ENCODE measurements around the gene KCNH1. TPM values are rescaled to one million over a fixed set of nuclear protein-coding genes. Genes with fewer than 3 reads are reported as not detected.

The KCNH1 gene
- total and polyA plus RNA-seq, 9 of the 15 experiments (the other 6 are each of a cell fraction or from before 2014, with no cell fraction given), result not detected

- no peaks in the 10 kb centered on the region for H3K9me1 ChIP-seq (ENCODE audit: control insufficient read depth, insufficient read depth, low read length)
- no TSS peak for BruUV-seq (replicated peaks)
- POLR2A ChIA-PET, result no interaction called here
- H2AFZ ChIP-seq (ENCODE audit: low read depth, low read length), result no peak overlapping the region
- ATAC-seq (no peak), FAIRE-seq (no peak), DNase-seq (ENCODE audit: extremely low read depth in 1 of 4, low spot score in 3 of 4) (no peak)
- H3K4me2 ChIP-seq (ENCODE audit: insufficient read depth, low read length), result no peak overlapping the region
- H3K9me3 ChIP-seq (replicated peaks; ENCODE audit: control insufficient read depth, insufficient read depth, low read depth, low read length), result no peaks in the 10 kb centered on the region
- H3K79me2 ChIP-seq (ENCODE audit: control insufficient read depth, insufficient read depth, low read length), result no peaks in the 10 kb centered on the region
- CTCF ChIA-PET (ENCODE audit: low intra/inter-chr PET ratio), result no interaction called here
- no peaks in the 10 kb centered on the region for H4K20me1 ChIP-seq (replicated peaks; ENCODE audit: control insufficient read depth, insufficient read depth, low read length)
- TF ChIP-seq ZNF408 (CRISPR knock-in tag; IDR thresholded peaks at IDR 0.05; ENCODE audit: low read depth), result no peak
- no peak for TF ChIP-seq ZEB2 (IDR thresholded peaks at IDR 0.05)
- no peak for TF ChIP-seq SMARCE1 (IDR thresholded peaks at IDR 0.05)
- no peak for TF ChIP-seq SPI1 (IDR thresholded peaks at IDR 0.05; ENCODE audit: borderline replicate concordance, low read depth, low read length)
- no peak overlapping the region for H3K27ac ChIP-seq (ENCODE audit: extremely low read depth, low read depth, low read length)
- 0% methylated on average over 3 of the region's 3 CpGs for WGBS (ENCODE audit: insufficient coverage, low coverage, missing lambda C conversion rate)
- H3K4me1 ChIP-seq (replicated peaks in 1 of 2; ENCODE audit: control insufficient read depth in 2 of 2, insufficient read depth in 2 of 2, low read length in 2 of 2), result no peaks in the 10 kb centered on the region
- intact Hi-C loops (cut with micrococcal nuclease), result no loop called here
- H3K27me3 ChIP-seq (ENCODE audit: control insufficient read depth in 2 of 2, insufficient read depth in 2 of 2, low read length in 2 of 2), result no peaks in the 10 kb centered on the region; a peak in 2 of 5 replicates
- no peak overlapping the region for H3K4me3 ChIP-seq
- no peak overlapping the region for H3K9ac ChIP-seq (ENCODE audit: insufficient read depth in 1 of 2, low read depth in 2 of 2, low read length in 2 of 2)
- no peaks in the 10 kb centered on the region for H3K36me3 ChIP-seq (ENCODE audit: control insufficient read depth, insufficient read depth, low read length)
- in situ Hi-C loops (cut with MboI), result no loop called here
These were observed 502.5 kb downstream of the KCNH1 start for GRCh38 chr1:210631399-210631798.

GRCh38 chr1:210629276-210629675 lies 504.7 kb downstream of the KCNH1 start:
- POLR2A ChIA-PET, result no interaction called here
- H2AFZ ChIP-seq (ENCODE audit: low read depth, low read length), result no peak overlapping the region
- intact Hi-C loops (cut with micrococcal nuclease) (no loop called here), in situ Hi-C loops (cut with MboI) (no loop called here)
- no peak overlapping the region for H3K4me2 ChIP-seq (ENCODE audit: insufficient read depth, low read length)
- no peak for ATAC-seq
- no peak for FAIRE-seq
- no peaks in the 10 kb centered on the region for H3K9me3 ChIP-seq (replicated peaks; ENCODE audit: control insufficient read depth, insufficient read depth, low read depth, low read length)
- no peak overlapping the region for H3K9ac ChIP-seq (ENCODE audit: insufficient read depth in 1 of 2, low read depth in 2 of 2, low read length in 2 of 2)
- H3K36me3 ChIP-seq (ENCODE audit: control insufficient read depth, insufficient read depth, low read length), result no peaks in the 10 kb centered on the region
- H3K4me1 ChIP-seq (replicated peaks in 1 of 2; ENCODE audit: control insufficient read depth in 2 of 2, insufficient read depth in 2 of 2, low read length in 2 of 2), result no peaks in the 10 kb centered on the region
- H3K79me2 ChIP-seq (ENCODE audit: control insufficient read depth, insufficient read depth, low read length), result no peaks in the 10 kb centered on the region
- no peaks in the 10 kb centered on the region for H3K9me1 ChIP-seq (ENCODE audit: control insufficient read depth, insufficient read depth, low read length)
- H4K20me1 ChIP-seq (replicated peaks; ENCODE audit: control insufficient read depth, insufficient read depth, low read length), result no peaks in the 10 kb centered on the region
- no TSS peak for BruUV-seq (replicated peaks)
- no peak overlapping the region for H3K4me3 ChIP-seq
- no peak overlapping the region for H3K27ac ChIP-seq (ENCODE audit: extremely low read depth, low read depth, low read length)
- H3K27me3 ChIP-seq (ENCODE audit: control insufficient read depth in 2 of 2, insufficient read depth in 2 of 2, low read length in 2 of 2), result no peaks in the 10 kb centered on the region; a peak in 2 of 5 replicates
- CTCF ChIA-PET (ENCODE audit: low intra/inter-chr PET ratio), result no interaction called here
- no peak for DNase-seq (ENCODE audit: extremely low read depth in 1 of 4, low spot score in 3 of 4)
- WGBS (ENCODE audit: insufficient coverage, low coverage, missing lambda C conversion rate), result 0% methylated on average over 2 of the region's 2 CpGs
- TF ChIP-seq CHD2 (IDR thresholded peaks at IDR 0.05; ENCODE audit: low read depth, low read length), result no peak
- TF ChIP-seq MAFF (IDR thresholded peaks at IDR 0.05; ENCODE audit: low read length), result no peak
- TF ChIP-seq ZNF224 (CRISPR knock-in tag; IDR thresholded peaks at IDR 0.05), result no peak
- no peak for TF ChIP-seq EP300 (IDR thresholded peaks at IDR 0.05; ENCODE audit: low read length)
- TF ChIP-seq E2F4 (CRISPR knock-in tag; IDR thresholded peaks at IDR 0.05; ENCODE audit: low read depth), result no peak
- TF ChIP-seq E4F1 (CRISPR knock-in tag; IDR thresholded peaks at IDR 0.05; ENCODE audit: borderline replicate concordance), result no peak
- TF ChIP-seq MITF (IDR thresholded peaks at IDR 0.05), result no peak
- TF ChIP-seq USF2 (CRISPR knock-in tag; IDR thresholded peaks at IDR 0.05), result no peak
